Epithelial cell of esophagus (primary cell): ENCODE data around the gene PHYHD1.
A peak's percentile ranks its signal among the peaks of the same experiment; 100 is the strongest.

Source experiments
- DNase-seq: peaks from one replicate; pipeline ENCODE4 v3.0.0; 2010; ENCODE audit warnings: low read depth
- H3K4me3 ChIP-seq: 2 replicates; pipeline ENCODE4 v1.5.1; 2011; ENCODE audit warnings: mild to moderate bottlenecking, low read length, control low read depth
- CTCF ChIP-seq: IDR thresholded peaks from 2 replicates; pipeline ENCODE4 v1.5.1; 2011; ENCODE audit warnings: low read depth, mild to moderate bottlenecking, low read length, control low read depth, inconsistent platforms; ENCODE audit not compliant: insufficient read depth; ENCODE audit errors: missing control alignments

Gene PHYHD1

DNA sequence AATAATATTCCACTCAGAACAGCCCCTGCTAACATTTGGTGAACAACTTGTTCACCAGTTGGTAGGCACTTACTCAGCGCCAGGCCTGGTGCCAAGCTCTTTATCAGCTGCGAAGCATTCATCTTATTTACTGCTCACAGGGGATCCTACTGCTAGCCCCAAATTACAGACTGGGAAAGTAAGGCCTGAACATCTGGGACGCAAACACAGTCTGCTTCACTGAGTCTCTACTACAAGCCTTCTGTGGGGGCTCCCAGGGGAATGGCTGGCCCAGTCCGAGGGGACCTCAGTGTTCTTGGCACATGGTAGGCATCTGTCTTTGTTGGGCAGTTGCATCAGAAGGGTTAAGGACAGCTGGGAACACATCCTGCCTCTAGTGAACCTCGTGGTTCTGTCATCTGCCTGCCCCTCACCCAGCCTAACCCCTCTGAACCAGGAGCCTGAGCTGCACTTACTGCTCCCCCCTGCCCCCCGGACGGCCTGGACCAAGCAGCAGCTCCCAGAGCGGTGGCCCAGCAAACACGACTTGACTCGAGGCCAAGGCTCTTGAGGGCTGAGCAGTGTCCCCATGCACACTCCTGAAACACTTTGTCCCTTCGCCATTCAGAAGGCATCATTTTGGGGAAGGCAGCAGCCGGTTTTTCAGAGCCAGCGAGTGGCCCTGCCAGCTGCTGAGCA is at the start of gene PHYHD1:
Gene PHYHD1, plus strand, starts transcription at position 602 of the 678 bp plus-strand sequence. CDS start 1,342 bp downstream, outside the sequence.
- peak; percentile 64 for DNase-seq
- H3K4me3 ChIP-seq, result no peak within 1 kb of the TSS
- no peak for TF ChIP-seq CTCF

GRCh38 chr9:128877852-128878251 is 42.9 kb upstream of the PHYHD1 start:
- no peak for TF ChIP-seq CTCF

GRCh38 chr9:128881884-128882676 is 38.7 kb upstream of the PHYHD1 start, which contains the start of the genes KYAT1 and LRRC8A:
TSS of gene KYAT1 (minus strand) at chr9:128881950. CDS start at chr9:128845405, 36,545 bp downstream.
TSS of gene LRRC8A (plus strand) at chr9:128882133. CDS start at chr9:128907165, 25,032 bp downstream.
- peak; percentile 97 for DNase-seq
- H3K4me3 ChIP-seq, result peak within 1 kb of the TSS; percentile 98
- TF ChIP-seq CTCF, result no peak

More at GRCh38 chr9:128877852-128878251, 42.9 kb upstream of the PHYHD1 start:
- no peak for DNase-seq
- no peak overlapping the region for H3K4me3 ChIP-seq

DNA sequence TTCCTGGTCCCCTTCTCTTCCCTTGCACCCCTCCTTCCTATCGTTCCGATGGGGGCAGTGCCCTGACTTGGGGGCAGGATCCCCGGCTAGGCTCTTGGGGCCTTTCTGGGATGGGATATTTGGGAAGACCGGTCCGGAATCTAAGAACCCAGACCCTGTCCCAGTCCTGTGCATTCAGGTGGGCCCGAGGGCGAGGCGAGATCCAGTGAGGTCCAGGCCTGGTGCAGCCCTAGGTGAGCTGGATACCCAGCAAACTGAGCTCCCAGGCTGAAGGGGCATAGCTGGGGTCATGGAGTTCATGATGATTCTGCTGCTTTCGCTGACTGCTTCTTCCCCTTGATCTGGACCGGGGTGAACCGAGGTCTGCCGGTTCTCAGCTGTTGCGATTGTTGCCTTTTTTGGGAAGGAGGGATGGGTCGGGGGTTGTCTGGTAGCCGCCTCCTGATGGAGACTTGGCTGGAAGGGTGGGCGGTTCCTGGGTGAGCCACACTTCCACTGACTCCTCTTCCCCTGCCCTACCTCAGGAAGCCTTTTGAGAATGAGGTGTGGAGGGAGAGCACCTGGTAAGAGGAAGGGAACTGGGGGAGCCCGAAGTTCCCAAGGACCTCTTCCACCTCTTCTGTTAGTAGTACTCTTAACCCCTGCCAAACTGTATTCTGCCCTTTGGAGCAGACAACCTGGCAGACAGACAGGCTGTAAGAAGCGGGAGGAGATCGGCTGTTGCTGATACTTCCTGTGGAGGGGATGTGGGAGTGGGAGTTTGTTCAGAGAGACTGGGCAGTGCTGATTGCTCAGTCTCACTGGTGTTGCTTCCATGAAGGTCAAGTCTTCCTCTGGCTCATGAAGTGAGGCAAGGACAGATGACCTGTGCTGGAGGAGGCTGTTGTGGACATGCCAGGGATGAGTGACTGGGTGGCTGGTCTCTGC is 37.8 kb upstream of the PHYHD1 start:
- peak; percentile 50 for DNase-seq
- TF ChIP-seq CTCF, result no peak

DNA sequence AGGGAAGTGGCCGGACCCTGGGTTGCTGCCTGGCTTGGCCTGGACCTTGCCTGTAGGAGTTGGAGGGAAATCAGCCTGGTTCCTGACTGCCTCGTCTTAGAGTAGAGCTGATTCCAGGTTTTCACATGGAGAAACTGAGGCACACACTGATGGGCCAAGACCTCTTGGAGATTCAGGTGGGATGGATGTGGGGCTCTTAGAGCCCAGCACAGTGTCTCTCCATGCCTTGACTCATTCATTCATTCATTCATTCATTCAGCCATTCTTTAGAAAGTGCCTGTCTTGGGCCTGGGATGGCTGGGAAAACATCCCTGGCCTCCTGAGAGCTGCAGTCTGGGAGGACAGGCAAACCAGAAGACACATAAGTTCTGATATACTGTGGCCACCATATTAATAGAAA is 36.6 kb upstream of the PHYHD1 start:
- TF ChIP-seq CTCF, result no peak
- no peak for DNase-seq
- peak overlapping the region; percentile 98 for H3K4me3 ChIP-seq

More for the DNA sequence above, 37.8 kb upstream of the PHYHD1 start:
- peak overlapping the region; percentile 98 for H3K4me3 ChIP-seq

DNA sequence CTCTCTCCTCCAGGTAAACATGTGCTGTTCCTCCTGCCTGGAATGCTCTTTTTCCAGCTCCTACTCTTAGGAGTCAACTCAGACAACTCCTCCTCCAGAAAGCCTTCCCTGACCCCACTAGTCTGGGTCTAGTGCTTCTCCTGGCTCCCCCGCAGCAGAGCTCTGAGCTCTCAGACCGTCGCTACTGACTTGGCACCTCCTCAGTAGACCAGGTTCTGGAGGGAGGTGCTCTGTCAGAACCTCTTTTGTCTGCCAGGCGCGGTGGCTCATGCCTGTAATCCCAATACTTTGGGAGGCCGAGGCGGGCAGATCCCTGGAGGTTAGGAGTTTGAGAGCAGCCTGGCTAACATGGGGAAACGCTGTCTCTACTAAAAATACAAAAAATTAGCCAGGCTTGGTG is 35.4 kb upstream of the PHYHD1 start:
- no peak for TF ChIP-seq CTCF
- DNase-seq, result no peak
- no peak overlapping the region for H3K4me3 ChIP-seq
